GM18499 (cell line): ENCODE results near the gene GRM5.
"Not testable (repeated sequence)": the region's sequence is repeated elsewhere in the genome, so short reads cannot be mapped to it uniquely, and the experiment has no call there.

Experiments
- ATAC-seq: cut with Tn5 transposase; IDR thresholded peaks from one replicate; pipeline ENCODE4 v1.9.1; 2021; ENCODE audit warnings: moderate number of reproducible peaks; ENCODE audit not compliant: insufficient read depth, unreplicated experiment

The GRM5 gene

GRCh38 chr11:88844941-88845340 is 220.8 kb downstream of the GRM5 start:
- ATAC-seq, result not testable (repeated sequence)

- ATAC-seq, result not testable (repeated sequence)
Observed at GRCh38 chr11:88843766-88844426, 221.9 kb downstream of the GRM5 start.

- ATAC-seq, result not testable (repeated sequence)
Observed at GRCh38 chr11:88838139-88838538, 227.6 kb downstream of the GRM5 start.

- ATAC-seq, result not testable (repeated sequence)
Observed at GRCh38 chr11:88835709-88836108, 230.1 kb downstream of the GRM5 start.

- ATAC-seq, result no peak
Observed at GRCh38 chr11:88831303-88831890, 234.4 kb downstream of the GRM5 start.

GRCh38 chr11:88827018-88827676 is 238.6 kb downstream of the GRM5 start:
- ATAC-seq, result no peak

GRCh38 chr11:88819616-88820015 is 246.2 kb downstream of the GRM5 start:
- ATAC-seq, result no peak

- no peak for ATAC-seq
Observed at GRCh38 chr11:88818978-88819377, 246.8 kb downstream of the GRM5 start.

GRCh38 chr11:88815505-88815904 is 250.3 kb downstream of the GRM5 start:
- ATAC-seq, result no peak

GRCh38 chr11:88814076-88814475 is 251.7 kb downstream of the GRM5 start:
- no peak for ATAC-seq

- peak; percentile 85 for ATAC-seq
Observed at GRCh38 chr11:88813233-88813915, 252.4 kb downstream of the GRM5 start.

- no peak for ATAC-seq
Observed at GRCh38 chr11:88810420-88811097, 255.2 kb downstream of the GRM5 start.

GRCh38 chr11:88809126-88809525 is 256.7 kb downstream of the GRM5 start:
- ATAC-seq, result no peak

- no peak for ATAC-seq
Observed at GRCh38 chr11:88807349-88807748, 258.4 kb downstream of the GRM5 start.

- no peak for ATAC-seq
Observed at GRCh38 chr11:88806410-88806809, 259.4 kb downstream of the GRM5 start.

- no peak for ATAC-seq
Observed at GRCh38 chr11:88801484-88802123, 264.2 kb downstream of the GRM5 start.

GRCh38 chr11:88799771-88800500 is 265.8 kb downstream of the GRM5 start:
- no peak for ATAC-seq

- no peak for ATAC-seq
Observed at GRCh38 chr11:88790182-88790581, 275.6 kb downstream of the GRM5 start.

- no peak for ATAC-seq
Observed at GRCh38 chr11:88779577-88779976, 286.2 kb downstream of the GRM5 start.
